HG03139 (cell line): ENCODE measurements around the gene CAMK1D.

Experiments used
- ATAC-seq: cut with Tn5 transposase; IDR thresholded peaks from one replicate; pipeline ENCODE4 v1.9.1; 2021; ENCODE audit not compliant: unreplicated experiment

Gene CAMK1D

GRCh38 chr10:12684784-12685183 lies 335.4 kb downstream of the CAMK1D start:
- ATAC-seq: no peak

GRCh38 chr10:12685261-12686058 lies 336.1 kb downstream of the CAMK1D start:
- ATAC-seq: no peak

DNA sequence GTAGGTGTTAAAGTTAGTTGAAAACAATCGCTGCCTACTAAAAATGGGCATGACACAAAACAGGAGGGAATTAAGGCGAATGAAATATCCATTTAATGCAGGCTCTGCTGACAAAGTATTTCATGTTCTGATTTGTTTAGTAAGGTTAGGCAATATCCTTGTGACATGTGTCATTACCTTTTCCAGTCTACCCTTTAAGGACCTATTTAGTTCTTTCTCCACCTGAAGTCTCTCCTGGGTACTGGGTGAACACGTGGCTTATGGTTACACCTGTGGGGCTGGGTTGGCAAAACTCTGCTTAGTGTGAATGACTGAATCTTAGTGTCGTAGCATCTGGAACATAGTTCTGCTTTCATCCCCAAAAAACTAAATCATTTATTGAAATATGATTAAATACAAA lies 338.6 kb downstream of the CAMK1D start:
- ATAC-seq: no peak

DNA sequence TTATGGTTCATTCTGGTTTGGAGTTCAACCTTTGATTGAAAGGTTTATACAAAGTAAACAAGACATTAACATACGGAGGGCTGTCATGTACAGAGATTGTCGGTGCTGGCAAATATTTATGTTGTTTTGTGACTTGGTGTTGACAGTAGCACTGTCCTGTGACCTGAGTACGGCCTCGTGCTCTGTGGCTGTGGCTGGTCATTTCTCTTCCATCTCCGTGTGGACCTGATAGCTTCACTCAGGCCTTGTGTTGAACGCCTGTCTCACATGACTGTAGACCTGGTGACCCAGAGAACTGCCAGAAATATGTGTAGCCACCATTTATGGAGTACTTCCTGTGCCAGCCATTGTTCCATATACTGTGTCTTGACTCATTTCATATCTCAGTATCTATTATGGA lies 340.5 kb downstream of the CAMK1D start:
- no peak for ATAC-seq

- no peak for ATAC-seq
Observed at GRCh38 chr10:12690525-12691126, 341.3 kb downstream of the CAMK1D start.

DNA sequence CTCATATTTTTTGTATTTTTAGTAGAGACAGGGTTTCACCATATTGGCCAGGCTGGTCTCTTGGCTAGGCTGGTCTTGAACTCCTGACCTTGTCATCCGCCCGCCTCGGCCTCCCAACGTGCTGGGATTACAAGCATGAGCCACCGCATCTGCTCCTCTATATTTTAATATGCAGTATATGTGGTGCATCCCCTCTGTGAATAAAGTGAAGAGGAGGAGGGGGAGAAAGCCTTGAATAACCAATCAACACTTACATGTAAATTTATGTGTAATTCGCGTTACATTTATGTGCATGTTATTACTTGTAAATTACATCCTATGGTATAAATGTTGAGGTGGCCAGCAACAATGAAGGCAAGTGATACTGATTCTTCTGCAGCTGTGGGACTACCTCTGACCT lies 342.2 kb downstream of the CAMK1D start:
- no peak for ATAC-seq

- no peak for ATAC-seq
Observed at GRCh38 chr10:12697764-12698163, 348.4 kb downstream of the CAMK1D start.

DNA sequence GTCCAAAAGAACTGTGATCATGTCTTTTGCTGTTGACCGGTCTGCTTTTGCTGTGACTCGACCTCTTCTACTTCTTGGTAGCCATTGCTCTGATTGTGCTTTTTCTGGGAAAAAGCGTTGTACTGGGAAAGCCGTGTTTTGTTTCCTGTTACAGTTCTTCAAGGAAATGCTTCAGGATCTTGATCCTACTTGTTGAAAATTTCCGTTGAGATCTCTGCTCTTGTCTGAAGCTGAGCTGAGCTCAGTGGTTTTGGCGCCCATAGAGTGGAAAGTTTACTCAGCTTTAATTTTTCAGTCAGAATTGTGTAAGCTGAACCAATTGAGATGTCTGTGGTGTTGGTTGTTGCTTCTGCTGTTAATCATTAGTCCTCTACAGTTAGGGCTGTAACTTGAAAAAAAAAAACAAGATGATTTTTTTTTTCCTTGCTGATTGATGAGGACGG lies 349.9 kb downstream of the CAMK1D start:
- ATAC-seq: no peak

DNA sequence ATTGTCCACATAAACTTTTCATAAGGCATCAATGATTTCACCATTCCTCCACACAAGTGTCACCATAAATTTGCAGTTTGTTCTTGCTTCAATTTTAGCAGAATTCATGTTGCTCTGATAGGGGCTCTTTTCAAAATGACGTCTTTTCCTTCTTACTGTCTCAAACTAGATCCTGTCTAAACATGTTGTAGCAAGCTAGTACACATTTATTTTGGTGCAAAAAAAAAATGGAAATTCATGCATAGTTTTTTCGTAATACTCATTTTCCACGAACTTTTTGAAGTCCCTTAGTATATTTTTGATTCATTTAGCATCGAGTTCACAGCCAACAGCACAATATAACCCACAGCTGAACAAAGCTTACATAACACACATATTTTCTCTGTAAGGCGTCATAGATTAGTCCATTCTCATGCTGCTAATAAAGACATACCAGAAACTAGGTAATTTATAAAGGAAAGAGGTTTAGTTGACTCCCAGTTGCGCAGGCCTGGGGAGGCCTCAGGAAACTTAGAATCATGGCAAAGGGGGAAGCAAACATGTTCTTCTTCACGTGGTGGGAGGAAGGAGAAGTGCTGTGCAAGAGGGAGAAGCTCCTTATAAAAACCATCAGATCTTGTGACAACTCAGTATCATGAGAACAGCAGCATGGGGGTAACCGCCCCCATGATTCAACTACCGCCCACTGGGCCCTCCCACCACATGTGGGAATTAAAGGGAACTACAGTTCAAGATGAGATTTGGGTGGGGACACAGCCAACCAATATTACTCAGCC lies 350.6 kb downstream of the CAMK1D start:
- no peak for ATAC-seq

- ATAC-seq: no peak
Observed at GRCh38 chr10:12700557-12700874, 351.2 kb downstream of the CAMK1D start.

GRCh38 chr10:12701696-12702095 lies 352.3 kb downstream of the CAMK1D start:
- ATAC-seq: no peak

- no peak for ATAC-seq
Observed at GRCh38 chr10:12702215-12702770, 352.9 kb downstream of the CAMK1D start.

DNA sequence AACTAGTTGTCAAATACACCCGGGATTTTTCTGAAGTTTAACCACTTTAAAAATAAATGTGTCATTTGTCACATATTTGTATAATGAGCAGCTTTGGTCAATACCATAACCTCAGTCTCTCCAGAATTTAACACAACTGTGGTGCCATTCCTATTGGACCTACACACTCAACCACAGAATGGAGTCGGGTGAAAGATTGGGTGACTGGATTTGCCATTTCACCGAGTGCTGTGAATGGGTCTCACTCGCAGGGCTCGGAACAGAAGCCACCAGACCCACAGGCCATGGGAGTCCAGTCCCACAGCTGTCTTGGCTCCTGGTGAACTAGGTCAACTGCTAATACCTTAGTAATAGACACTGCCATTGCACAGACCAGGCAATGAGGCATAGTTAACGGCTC lies 353.8 kb downstream of the CAMK1D start:
- ATAC-seq: no peak

DNA sequence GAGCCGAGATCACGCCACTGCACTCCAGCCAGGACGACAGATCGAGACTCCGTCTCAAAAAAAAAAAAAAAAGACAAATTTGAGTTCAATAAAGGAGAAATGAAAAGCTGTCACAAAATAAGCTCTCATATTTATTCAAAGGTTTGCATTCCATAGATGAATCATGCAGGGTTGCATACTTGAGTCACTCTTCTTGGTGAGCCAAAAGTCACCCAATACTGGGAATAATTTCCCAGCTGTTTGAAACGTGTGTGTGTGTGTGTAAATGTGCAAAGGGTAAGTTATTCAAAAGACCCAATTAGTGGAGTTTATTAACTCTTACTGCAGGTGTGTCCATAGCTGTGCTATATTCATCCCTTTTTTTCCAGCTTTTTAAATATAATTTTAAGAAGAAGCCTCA lies 354.5 kb downstream of the CAMK1D start:
- no peak for ATAC-seq

DNA sequence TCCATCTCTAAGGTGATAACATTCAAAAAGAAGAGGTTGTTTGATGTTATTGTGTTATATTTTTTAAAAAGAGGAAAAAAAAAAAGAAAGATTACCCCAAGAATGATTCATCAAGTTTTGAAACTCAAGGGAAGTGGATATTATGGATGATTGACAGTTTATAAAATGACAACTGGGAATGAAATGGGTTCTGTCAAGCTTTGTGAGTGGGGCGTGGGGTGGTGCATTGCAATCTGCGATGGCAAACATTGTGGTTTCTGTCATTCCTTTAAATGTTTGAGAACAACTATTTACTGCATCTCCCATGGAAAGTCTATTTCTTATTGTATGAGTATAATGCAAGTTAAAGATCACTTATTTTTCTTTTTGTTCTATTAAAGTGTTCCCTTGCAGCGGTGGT lies 355.1 kb downstream of the CAMK1D start:
- ATAC-seq: no peak

DNA sequence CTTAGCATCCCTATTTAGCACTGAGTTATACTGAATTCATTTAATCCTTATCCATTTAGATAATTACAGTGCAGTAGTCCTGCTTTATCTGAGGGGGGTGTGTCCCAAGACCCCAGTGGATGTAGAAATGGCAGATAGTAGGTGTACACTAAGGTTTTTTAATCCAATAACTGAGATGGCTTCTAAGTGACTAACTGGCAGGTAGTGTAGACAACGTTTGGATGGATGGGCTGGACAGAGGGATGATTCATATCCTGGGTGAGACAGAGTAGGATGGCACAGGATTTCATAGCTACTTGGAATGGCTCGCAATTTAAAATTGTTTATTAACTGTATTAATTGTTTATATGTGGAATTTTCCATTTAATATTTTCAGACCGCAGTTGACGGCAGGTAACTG lies 356.6 kb downstream of the CAMK1D start:
- ATAC-seq: no peak

GRCh38 chr10:12707461-12708185 lies 358.3 kb downstream of the CAMK1D start:
- no peak for ATAC-seq

- ATAC-seq: no peak
Observed at GRCh38 chr10:12709000-12709401, 359.7 kb downstream of the CAMK1D start.

DNA sequence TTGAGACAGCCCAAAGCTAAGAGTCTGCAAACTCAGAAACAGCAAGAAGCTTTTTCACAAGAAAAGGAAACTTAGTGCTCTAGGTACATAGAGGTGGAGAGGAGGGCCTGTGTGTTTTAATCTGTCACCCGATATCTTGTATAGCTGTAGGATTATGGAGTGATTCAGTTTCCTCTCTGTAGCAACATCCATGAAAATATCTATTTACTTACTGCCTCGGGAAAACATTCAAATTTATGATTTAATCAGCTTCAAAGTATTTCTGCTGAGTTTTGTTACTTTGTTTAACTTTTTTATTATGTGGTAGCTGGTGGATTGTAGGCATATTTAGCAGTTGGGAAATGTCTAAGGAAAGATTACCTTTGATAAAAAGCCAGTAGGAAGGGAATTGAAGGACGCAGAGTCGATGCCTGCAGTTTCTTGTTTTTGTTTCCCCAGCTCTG lies 360.2 kb downstream of the CAMK1D start:
- ATAC-seq: no peak

- ATAC-seq: no peak
Observed at GRCh38 chr10:12710157-12710556, 360.8 kb downstream of the CAMK1D start.
